ENCODE results near the gene CWC15. TPM values are rescaled to one million over a fixed set of nuclear protein-coding genes. Genes with fewer than 3 reads are reported as not detected.
A peak's percentile ranks its signal among the peaks of the same experiment; 100 is the strongest.

Gene CWC15
- polyA plus RNA-seq, 1 donor (not counting 4 experiments of a cell fraction or from before 2014, with no cell fraction given): 56.3 TPM

DNA sequence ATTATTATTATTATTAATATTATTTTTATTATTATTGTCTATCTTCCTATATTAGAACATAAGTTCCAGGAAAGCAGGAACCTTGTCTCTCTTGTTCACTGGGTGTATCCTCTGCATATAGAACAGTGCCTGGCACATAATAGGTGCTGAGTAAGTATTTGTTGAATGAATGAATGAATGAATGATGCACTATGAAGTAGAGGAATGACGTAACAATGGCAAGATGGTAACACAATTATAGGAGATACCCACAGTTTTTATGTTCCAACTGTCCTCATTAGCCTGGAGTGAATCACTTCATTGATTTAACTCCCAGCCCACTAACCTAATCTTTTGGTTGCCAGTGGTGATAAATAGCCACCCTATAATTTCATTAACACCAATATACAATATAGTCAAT, 2.2 kb upstream of the CWC15 start:
- Histone ChIP-seq H3K79me2 (ENCODE audit: control insufficient read depth, insufficient read depth, low read length) (peaks cover 18% of the 10 kb centered on the region), H2AFZ (ENCODE audit: control insufficient read depth, low read length) (no peak overlapping the region), H3K9me1 (ENCODE audit: control insufficient read depth, extremely low read depth, insufficient read depth, low read length) (no peaks in the 10 kb centered on the region), H3K27ac (ENCODE audit: control insufficient read depth, insufficient read depth, low read length) (no peak overlapping the region), H4K20me1 (ENCODE audit: control insufficient read depth, extremely low read depth, insufficient read depth, low read length) (no peaks in the 10 kb centered on the region), H3K9me3 (ENCODE audit: control insufficient read depth, low read depth, low read length) (no peaks in the 10 kb centered on the region), H3K4me1 (ENCODE audit: control insufficient read depth, extremely low read depth, insufficient read depth, low read length) (peaks cover 5% of the 10 kb centered on the region), H3K27me3 (ENCODE audit: control insufficient read depth, extremely low read depth, insufficient read depth, low read length) (no peaks in the 10 kb centered on the region), H3K4me3 (ENCODE audit: control insufficient read depth in 2 of 3, extremely low read depth in 1 of 3, insufficient read depth in 2 of 3, low read depth in 1 of 3, low read length in 3 of 3) (no peak overlapping the region), H3K9ac (ENCODE audit: control insufficient read depth, extremely low read depth, insufficient read depth, low read length) (no peak overlapping the region), H3K4me2 (ENCODE audit: control insufficient read depth, extremely low read depth, insufficient read depth, low read depth, low read length) (no peak overlapping the region), H3K36me3 (ENCODE audit: control insufficient read depth in 2 of 2, extremely low read depth in 1 of 2, insufficient read depth in 2 of 2, low read length in 2 of 2) (peaks cover 5 to 6% of the 10 kb centered on the region in 2 experiments)
- dilution Hi-C loops (cut with MboI; ENCODE audit: extremely low pct_ligation_motif_present, low sequenced_read_pairs): no loop called here
- DNase-seq (ENCODE audit: low read depth, low spot score): no peak
- no peak for FAIRE-seq
- TF ChIP-seq EZH2 (IDR thresholded peaks at IDR 0.05; ENCODE audit: low read length): no peak
- TF ChIP-seq, protein P1, sequence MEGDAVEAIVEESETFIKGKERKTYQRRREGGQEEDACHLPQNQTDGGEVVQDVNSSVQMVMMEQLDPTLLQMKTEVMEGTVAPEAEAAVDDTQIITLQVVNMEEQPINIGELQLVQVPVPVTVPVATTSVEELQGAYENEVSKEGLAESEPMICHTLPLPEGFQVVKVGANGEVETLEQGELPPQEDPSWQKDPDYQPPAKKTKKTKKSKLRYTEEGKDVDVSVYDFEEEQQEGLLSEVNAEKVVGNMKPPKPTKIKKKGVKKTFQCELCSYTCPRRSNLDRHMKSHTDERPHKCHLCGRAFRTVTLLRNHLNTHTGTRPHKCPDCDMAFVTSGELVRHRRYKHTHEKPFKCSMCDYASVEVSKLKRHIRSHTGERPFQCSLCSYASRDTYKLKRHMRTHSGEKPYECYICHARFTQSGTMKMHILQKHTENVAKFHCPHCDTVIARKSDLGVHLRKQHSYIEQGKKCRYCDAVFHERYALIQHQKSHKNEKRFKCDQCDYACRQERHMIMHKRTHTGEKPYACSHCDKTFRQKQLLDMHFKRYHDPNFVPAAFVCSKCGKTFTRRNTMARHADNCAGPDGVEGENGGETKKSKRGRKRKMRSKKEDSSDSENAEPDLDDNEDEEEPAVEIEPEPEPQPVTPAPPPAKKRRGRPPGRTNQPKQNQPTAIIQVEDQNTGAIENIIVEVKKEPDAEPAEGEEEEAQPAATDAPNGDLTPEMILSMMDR (optimal IDR thresholded peaks at IDR 0.05 in 1 of 3, IDR thresholded peaks at IDR 0.05 in 1 of 3, conservative IDR thresholded peaks at IDR 0.05 in 1 of 3; ENCODE audit: extremely low read depth in 1 of 3, insufficient read depth in 2 of 3, low read length in 3 of 3): no peak

DNA sequence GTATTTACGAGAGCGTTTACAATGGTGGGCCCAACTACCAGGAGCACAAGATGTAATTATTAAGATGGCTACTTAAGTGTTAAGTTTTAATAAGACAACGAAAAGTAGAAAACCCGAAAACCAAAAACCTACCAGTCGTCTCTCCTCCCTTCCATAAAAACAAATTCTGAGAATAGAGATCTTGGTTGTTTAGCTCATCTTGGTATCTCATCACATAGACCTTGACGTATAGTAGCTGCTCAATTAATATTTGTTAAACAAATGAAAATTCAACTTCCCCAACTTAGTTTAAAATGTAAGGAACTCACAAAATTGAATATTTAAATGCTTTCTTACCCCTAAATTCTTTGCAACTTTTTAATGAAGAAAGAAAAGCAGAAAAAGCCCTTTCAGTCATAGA, 822 bp upstream of the CWC15 start:
- H3K27ac ChIP-seq (ENCODE audit: control insufficient read depth, insufficient read depth, low read length): no peak overlapping the region
- FAIRE-seq: no peak

More for the DNA sequence above, 822 bp upstream of the CWC15 start:
- peaks cover 5 to 8% of the 10 kb centered on the region in 2 experiments for H3K36me3 ChIP-seq (ENCODE audit: control insufficient read depth in 2 of 2, extremely low read depth in 1 of 2, insufficient read depth in 2 of 2, low read length in 2 of 2)
- H3K9ac ChIP-seq (ENCODE audit: control insufficient read depth, extremely low read depth, insufficient read depth, low read length): peak overlapping the region; percentile 93
- no peaks in the 10 kb centered on the region for H3K9me1 ChIP-seq (ENCODE audit: control insufficient read depth, extremely low read depth, insufficient read depth, low read length)
- dilution Hi-C loops (cut with MboI; ENCODE audit: extremely low pct_ligation_motif_present, low sequenced_read_pairs): no loop called here
- no peaks in the 10 kb centered on the region for H4K20me1 ChIP-seq (ENCODE audit: control insufficient read depth, extremely low read depth, insufficient read depth, low read length)
- no peaks in the 10 kb centered on the region for H3K9me3 ChIP-seq (ENCODE audit: control insufficient read depth, low read depth, low read length)
- no peaks in the 10 kb centered on the region for H3K27me3 ChIP-seq (ENCODE audit: control insufficient read depth, extremely low read depth, insufficient read depth, low read length)
- no peak for DNase-seq (ENCODE audit: low read depth, low spot score)
- H3K79me2 ChIP-seq (ENCODE audit: control insufficient read depth, insufficient read depth, low read length): peaks cover 18% of the 10 kb centered on the region
- no peak for TF ChIP-seq EZH2 (IDR thresholded peaks at IDR 0.05; ENCODE audit: low read length)
- TF ChIP-seq, protein P1 (optimal IDR thresholded peaks at IDR 0.05 in 1 of 3, IDR thresholded peaks at IDR 0.05 in 1 of 3, conservative IDR thresholded peaks at IDR 0.05 in 1 of 3; ENCODE audit: extremely low read depth in 1 of 3, insufficient read depth in 2 of 3, low read length in 3 of 3): no peak
- peak overlapping the region; percentile 91 to 97 (median 91) for H3K4me3 ChIP-seq (ENCODE audit: control insufficient read depth in 2 of 3, extremely low read depth in 1 of 3, insufficient read depth in 2 of 3, low read depth in 1 of 3, low read length in 3 of 3)
- peak overlapping the region; percentile 96 for H2AFZ ChIP-seq (ENCODE audit: control insufficient read depth, low read length)
- H3K4me2 ChIP-seq (ENCODE audit: control insufficient read depth, extremely low read depth, insufficient read depth, low read depth, low read length): peak overlapping the region; percentile 82
- peaks cover 5% of the 10 kb centered on the region for H3K4me1 ChIP-seq (ENCODE audit: control insufficient read depth, extremely low read depth, insufficient read depth, low read length)
